GM12878 (cell line): Measurements from ENCODE around the gene EMC6. TPM values are rescaled to one million over a fixed set of nuclear protein-coding genes. Genes with fewer than 3 reads are reported as not detected.

ENCODE experiments used
- HDAC6 ChIP-seq: fragments of 200-600 bp; sonication (generic); IDR thresholded peaks from one replicate; pipeline ENCODE4 v1.8.0; 2017; ENCODE audit warnings: antibody characterized with exemption; ENCODE audit not compliant: unreplicated experiment
- MYB ChIP-seq: fragments of 150-350 bp; IDR thresholded peaks from 2 replicates; pipeline ENCODE4 v1.6.1; 2014; ENCODE audit warnings: mild to moderate bottlenecking, low read depth, low read length, borderline replicate concordance
- NBN ChIP-seq: fragments of 450-650 bp; IDR thresholded peaks from 2 replicates; pipeline ENCODE4 v1.6.1; 2016
- NRF1 ChIP-seq: conservative IDR thresholded peaks from 2 replicates; pipeline ENCODE4 v1.6.1; 2011; ENCODE audit warnings: mild to moderate bottlenecking, low read depth, low read length, improper control_type of control experiment
- PKNOX1 ChIP-seq: fragments of 450-650 bp; IDR thresholded peaks from 2 replicates; pipeline ENCODE4 v1.6.1; 2016; ENCODE audit warnings: mild to moderate bottlenecking
- POU2F2 ChIP-seq: IDR thresholded peaks from 3 replicates; pipeline ENCODE4 v1.6.1; 2011; ENCODE audit warnings: low read depth, mild to moderate bottlenecking, low read length, borderline replicate concordance
- RELB ChIP-seq: fragments of 450-650 bp; IDR thresholded peaks from 2 replicates; pipeline ENCODE4 v1.6.1; 2017; ENCODE audit warnings: low read depth, mild to moderate bottlenecking, moderate library complexity
- SMAD1 ChIP-seq: fragments of 450-650 bp; IDR thresholded peaks from 2 replicates; pipeline ENCODE4 v1.6.1; 2018; ENCODE audit warnings: mild to moderate bottlenecking, low read depth; ENCODE audit not compliant: partially characterized antibody
- SMAD5 ChIP-seq: IDR thresholded peaks from 2 replicates; pipeline ENCODE4 v1.6.1; 2016; ENCODE audit warnings: antibody characterized with exemption, low read depth
- TARDBP ChIP-seq: IDR thresholded peaks from 2 replicates; pipeline ENCODE4 v1.6.1; 2016; ENCODE audit warnings: borderline replicate concordance
- ZNF687 ChIP-seq: fragments of 450-650 bp; IDR thresholded peaks from 2 replicates; pipeline ENCODE4 v1.6.1; 2017; ENCODE audit warnings: mild to moderate bottlenecking, moderate library complexity
- polyA plus RNA-seq, 11 experiments: library from polyadenylated mRNA; depleted of rRNA in 4 of 11; unstranded in 6 of 11; stranded (reverse) in 5 of 11; fragments of >200 nt; fragmentation: Nextera tagmentation in 4 of 11; fragmentation: Illumina TruSeq in 1 of 11; extraction: Ambion mirVana in 4 of 11; extraction: Trizol in 1 of 11; gene quantifications; 1 replicate in 1 of 11; 2 replicates in 10 of 11; pipeline versions ENCODE4 v1.2.1 to v1.2.3, GENCODE V29; 2011 to 2016; ENCODE audit warnings: inconsistent platforms in 2 of 11, missing spikeins in 2 of 11, low read depth in 1 of 11
- total RNA-seq, 4 experiments: library from RNA; depleted of rRNA in 3 of 4; stranded (reverse); fragments of >200 nt in 3 of 4; fragmentation: Illumina TruSeq in 1 of 4; extraction: Trizol in 1 of 4; gene quantifications; 2 replicates each; pipeline versions ENCODE4 v1.2.1 to v1.2.3, GENCODE V29; 2013 to 2021

EMC6 gene
- total and polyA plus RNA-seq, 10 of the 15 experiments (the other 5 are each of a cell fraction or from before 2014, with no cell fraction given) = 5.1 to 172 (median 35.9) TPM

GRCh38 chr17:3668279-3669084 lies at the start of gene EMC6, which contains the start of gene TAX1BP3 (continued):
- TF ChIP-seq RELB (peak; percentile 85), NRF1 (peak; percentile 99), SMAD5 (peak; percentile 67; the same call in 1 of the 2 replicates), TARDBP (0 out of 2 replicates have a peak, but pooled peaks have one; percentile 59), MYB (0 out of 2 replicates have a peak, but pooled peaks have one; percentile 16), PKNOX1 (peak; percentile 67; the same call in 1 of the 2 replicates), SMAD1 (no peak), HDAC6 (peak; percentile 27), NBN (0 out of 2 replicates have a peak, but pooled peaks have one; percentile 15), ZNF687 (peak; percentile 60), POU2F2 (peak; percentile 82; the same call in 2 of the 3 replicates)
